OCI-LY1 (cell line): ENCODE measurements around the gene TMEM174.
A peak's percentile ranks its signal among the peaks of the same experiment; 100 is the strongest.

Experiments
- H2AFZ ChIP-seq: fragments of 200-600 bp; sonication (generic), shearing (Covaris generic); 2 replicates; pipeline ENCODE4 v1.6.0; 2014; ENCODE audit warnings: antibody characterized with exemption, mild to moderate bottlenecking, low read length
- H3F3A ChIP-seq: fragments of 200-600 bp; sonication (generic), shearing (Covaris generic); 2 replicates; pipeline ENCODE4 v1.6.0; 2014; ENCODE audit warnings: mild to moderate bottlenecking, antibody characterized with exemption, low read length, moderate library complexity; ENCODE audit not compliant: insufficient read depth
- H3K27ac ChIP-seq: fragments of 200-600 bp; sonication (generic); 2 replicates; pipeline ENCODE4 v1.5.1; 2014; ENCODE audit warnings: low read length, mixed run types, mild to moderate bottlenecking, low read depth; ENCODE audit not compliant: poor library complexity, severe bottlenecking
- H3K27me3 ChIP-seq: fragments of 200-600 bp; sonication (generic); 2 replicates; pipeline ENCODE4 v1.6.0; 2014; ENCODE audit warnings: antibody characterized with exemption, mild to moderate bottlenecking, low read length, moderate library complexity; ENCODE audit not compliant: insufficient read depth
- H3K36me3 ChIP-seq: fragments of 200-600 bp; sonication (generic); 2 replicates; pipeline ENCODE4 v1.6.1; 2014; ENCODE audit warnings: mild to moderate bottlenecking, antibody characterized with exemption, low read length, moderate library complexity, mixed read lengths; ENCODE audit not compliant: insufficient read depth
- H3K4me1 ChIP-seq: fragments of 200-600 bp; sonication (generic); 2 replicates; pipeline ENCODE4 v1.5.1; 2014; ENCODE audit warnings: mild to moderate bottlenecking, low read length, moderate library complexity; ENCODE audit not compliant: insufficient read depth, severe bottlenecking
- H3K4me2 ChIP-seq: fragments of 200-600 bp; sonication (generic), shearing (Covaris generic); 2 replicates; pipeline ENCODE4 v1.6.1; 2014; ENCODE audit warnings: low read length
- H3K4me3 ChIP-seq: fragments of 200-600 bp; sonication (generic); 2 replicates; pipeline ENCODE4 v1.5.1; 2014; ENCODE audit warnings: low read length, low read depth, mild to moderate bottlenecking, mixed read lengths; ENCODE audit not compliant: poor library complexity, severe bottlenecking
- H3K79me2 ChIP-seq: fragments of 200-600 bp; shearing (Covaris generic); 2 replicates; pipeline ENCODE4 v1.6.1; 2016; ENCODE audit warnings: mixed run types, low read length, mixed read lengths; ENCODE audit not compliant: insufficient read depth
- H3K9ac ChIP-seq: fragments of 200-600 bp; sonication (generic), shearing (Covaris generic); 2 replicates; pipeline ENCODE4 v1.6.1; 2014; ENCODE audit warnings: mild to moderate bottlenecking, low read length, mixed read lengths
- H3K9me2 ChIP-seq: fragments of 200-600 bp; sonication (generic), shearing (Covaris generic); 2 replicates; pipeline ENCODE4 v1.6.1; 2014; ENCODE audit warnings: low read depth, mild to moderate bottlenecking, low read length, mixed read lengths
- H3K9me3 ChIP-seq: fragments of 200-600 bp; shearing (Covaris generic); 2 replicates; pipeline ENCODE4 v1.6.1; 2014; ENCODE audit warnings: low read length, mixed read lengths
- H4K20me1 ChIP-seq: fragments of 200-600 bp; sonication (generic), shearing (Covaris generic); 2 replicates; pipeline ENCODE4 v1.6.0; 2016; ENCODE audit warnings: mild to moderate bottlenecking, low read length; ENCODE audit not compliant: insufficient read depth
- EZH2 ChIP-seq: fragments of 200-600 bp; sonication (generic), shearing (Covaris generic); IDR thresholded peaks from 2 replicates; pipeline ENCODE4 v1.8.0; 2017; ENCODE audit warnings: borderline replicate concordance, mixed run types, mild to moderate bottlenecking, antibody characterized with exemption, low read length, moderate library complexity, mixed read lengths
- TF ChIP-seq, protein P1 (sequence below): fragments of 200-600 bp; sonication (generic), shearing (Covaris generic); IDR thresholded peaks from 2 replicates; pipeline ENCODE4 v1.5.1; 2017; ENCODE audit warnings: mild to moderate bottlenecking, antibody characterized with exemption, low read length, moderate library complexity, mixed read lengths

Gene TMEM174

GRCh38 chr5:73171495-73171894 lies 1.5 kb upstream of the TMEM174 start:
- no peak for TF ChIP-seq EZH2
- TF ChIP-seq, protein P1, sequence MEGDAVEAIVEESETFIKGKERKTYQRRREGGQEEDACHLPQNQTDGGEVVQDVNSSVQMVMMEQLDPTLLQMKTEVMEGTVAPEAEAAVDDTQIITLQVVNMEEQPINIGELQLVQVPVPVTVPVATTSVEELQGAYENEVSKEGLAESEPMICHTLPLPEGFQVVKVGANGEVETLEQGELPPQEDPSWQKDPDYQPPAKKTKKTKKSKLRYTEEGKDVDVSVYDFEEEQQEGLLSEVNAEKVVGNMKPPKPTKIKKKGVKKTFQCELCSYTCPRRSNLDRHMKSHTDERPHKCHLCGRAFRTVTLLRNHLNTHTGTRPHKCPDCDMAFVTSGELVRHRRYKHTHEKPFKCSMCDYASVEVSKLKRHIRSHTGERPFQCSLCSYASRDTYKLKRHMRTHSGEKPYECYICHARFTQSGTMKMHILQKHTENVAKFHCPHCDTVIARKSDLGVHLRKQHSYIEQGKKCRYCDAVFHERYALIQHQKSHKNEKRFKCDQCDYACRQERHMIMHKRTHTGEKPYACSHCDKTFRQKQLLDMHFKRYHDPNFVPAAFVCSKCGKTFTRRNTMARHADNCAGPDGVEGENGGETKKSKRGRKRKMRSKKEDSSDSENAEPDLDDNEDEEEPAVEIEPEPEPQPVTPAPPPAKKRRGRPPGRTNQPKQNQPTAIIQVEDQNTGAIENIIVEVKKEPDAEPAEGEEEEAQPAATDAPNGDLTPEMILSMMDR: no peak

DNA sequence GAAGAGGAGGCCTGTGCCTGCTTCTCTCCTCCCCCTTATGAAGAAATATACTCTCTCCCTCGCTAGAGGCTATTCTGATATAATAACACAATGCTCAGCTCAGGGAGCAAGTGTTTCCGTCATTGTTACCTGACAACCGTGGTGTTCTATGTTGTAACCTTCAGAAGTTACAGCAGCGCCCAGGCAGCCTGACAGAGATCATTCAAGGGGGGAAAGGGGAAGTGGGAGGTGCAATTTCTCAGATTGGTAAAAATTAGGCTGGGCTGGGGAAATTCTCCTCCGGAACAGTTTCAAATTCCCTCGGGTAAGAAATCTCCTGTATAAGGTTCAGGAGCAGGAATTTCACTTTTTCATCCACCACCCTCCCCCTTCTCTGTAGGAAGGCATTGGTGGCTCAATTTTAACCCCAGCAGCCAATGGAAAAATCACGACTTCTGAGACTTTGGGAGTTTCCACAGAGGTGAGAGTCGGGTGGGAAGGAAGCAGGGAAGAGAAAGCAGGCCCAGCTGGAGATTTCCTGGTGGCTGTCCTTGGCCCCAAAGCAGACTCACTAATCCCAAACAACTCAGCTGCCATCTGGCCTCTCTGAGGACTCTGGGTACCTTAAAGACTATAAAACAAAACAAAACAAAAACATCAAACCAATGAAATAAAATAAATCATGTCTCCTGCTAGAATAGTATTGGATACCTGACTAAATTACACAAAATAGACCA lies 1.3 kb downstream of the TMEM174 start:
- no peaks in the 10 kb centered on the region for H3K36me3 ChIP-seq
- H3K9ac ChIP-seq: no peak overlapping the region; the same call in 1 of the 2 replicates
- H3K79me2 ChIP-seq: no peaks in the 10 kb centered on the region
- no peak for TF ChIP-seq EZH2
- TF ChIP-seq, protein P1: no peak
- peaks cover 18% of the 10 kb centered on the region for H3K4me1 ChIP-seq
- H4K20me1 ChIP-seq: no peaks in the 10 kb centered on the region
- peak overlapping the region; percentile 48 for H3K27ac ChIP-seq
- no peak overlapping the region for H3K4me3 ChIP-seq
- no peaks in the 10 kb centered on the region for H3K9me2 ChIP-seq
- no peaks in the 10 kb centered on the region for H3F3A ChIP-seq
- peak overlapping the region; percentile 26; the same call in 1 of the 2 replicates for H3K4me2 ChIP-seq
- no peak overlapping the region for H2AFZ ChIP-seq
- no peaks in the 10 kb centered on the region for H3K27me3 ChIP-seq
- H3K9me3 ChIP-seq: no peaks in the 10 kb centered on the region

More at GRCh38 chr5:73171495-73171894, 1.5 kb upstream of the TMEM174 start:
- Histone ChIP-seq H3K9me3 (no peaks in the 10 kb centered on the region), H3K9ac (no peak overlapping the region), H3K79me2 (no peaks in the 10 kb centered on the region), H3F3A (no peaks in the 10 kb centered on the region), H3K9me2 (no peaks in the 10 kb centered on the region), H3K4me1 (peaks cover 18% of the 10 kb centered on the region), H3K4me2 (no peak overlapping the region), H2AFZ (no peak overlapping the region), H3K27me3 (no peaks in the 10 kb centered on the region), H3K27ac (no peak overlapping the region), H3K36me3 (no peaks in the 10 kb centered on the region), H3K4me3 (no peak overlapping the region), H4K20me1 (no peaks in the 10 kb centered on the region)

- H3K4me1 ChIP-seq: peaks cover 15% of the 10 kb centered on the region
- H3K4me2 ChIP-seq: no peak overlapping the region
- no peaks in the 10 kb centered on the region for H3K9me3 ChIP-seq
- no peak overlapping the region for H3K27ac ChIP-seq
- no peaks in the 10 kb centered on the region for H3K79me2 ChIP-seq
- H3K9ac ChIP-seq: no peak overlapping the region
- H2AFZ ChIP-seq: no peak overlapping the region
- H3K27me3 ChIP-seq: no peaks in the 10 kb centered on the region
- no peaks in the 10 kb centered on the region for H4K20me1 ChIP-seq
- no peaks in the 10 kb centered on the region for H3F3A ChIP-seq
- no peak overlapping the region for H3K4me3 ChIP-seq
- no peaks in the 10 kb centered on the region for H3K9me2 ChIP-seq
- no peak for TF ChIP-seq EZH2
- TF ChIP-seq, protein P1: no peak
- no peaks in the 10 kb centered on the region for H3K36me3 ChIP-seq
These were observed 3.3 kb downstream of the TMEM174 start for GRCh38 chr5:73176250-73176649.
